HEK293 (cell line): ENCODE measurements around the gene SPPL2B.

Experiments
- SP2 ChIP-seq: fragments of 450-650 bp; formaldehyde crosslinking; IDR thresholded peaks from 2 replicates; pipeline ENCODE4 v1.5.1; 2016; ENCODE audit warnings: missing biosample characterization, missing genetic modification characterization
- YY1 ChIP-seq: fragments of 450-650 bp; formaldehyde crosslinking; IDR thresholded peaks from 2 replicates; pipeline ENCODE4 v1.5.1; 2018; ENCODE audit warnings: missing biosample characterization, missing genetic modification characterization
- ZNF274 ChIP-seq, 2 experiments: fragments of 200-500 bp in 1 of 2; fragments of 450-650 bp in 1 of 2; sonication (Bioruptor generic) in 1 of 2; formaldehyde crosslinking in 1 of 2; IDR thresholded peaks; 2 replicates each; pipeline versions ENCODE4 v1.5.1 to v1.6.1; 2014 to 2016; ENCODE audit warnings: borderline replicate concordance in 1 of 2, inconsistent platforms in 1 of 2, low read length in 1 of 2, missing biosample characterization in 1 of 2, missing genetic modification characterization in 1 of 2
- ZNF404 ChIP-seq: fragments of 450-650 bp; formaldehyde crosslinking; IDR thresholded peaks from 2 replicates; pipeline ENCODE4 v1.5.1; 2017; ENCODE audit warnings: missing biosample characterization, missing genetic modification characterization
- ZNF416 ChIP-seq: fragments of 450-650 bp; formaldehyde crosslinking; IDR thresholded peaks from 2 replicates; pipeline ENCODE4 v1.5.1; 2016; ENCODE audit warnings: missing biosample characterization, missing genetic modification characterization
- ZNF558 ChIP-seq: fragments of 450-650 bp; formaldehyde crosslinking; IDR thresholded peaks from 2 replicates; pipeline ENCODE4 v1.5.1; 2016; ENCODE audit warnings: missing biosample characterization, missing genetic modification characterization
- ZNF692 ChIP-seq: fragments of 450-650 bp; formaldehyde crosslinking; IDR thresholded peaks from 2 replicates; pipeline ENCODE4 v1.5.1; 2016; ENCODE audit warnings: missing biosample characterization, missing genetic modification characterization

DNA sequence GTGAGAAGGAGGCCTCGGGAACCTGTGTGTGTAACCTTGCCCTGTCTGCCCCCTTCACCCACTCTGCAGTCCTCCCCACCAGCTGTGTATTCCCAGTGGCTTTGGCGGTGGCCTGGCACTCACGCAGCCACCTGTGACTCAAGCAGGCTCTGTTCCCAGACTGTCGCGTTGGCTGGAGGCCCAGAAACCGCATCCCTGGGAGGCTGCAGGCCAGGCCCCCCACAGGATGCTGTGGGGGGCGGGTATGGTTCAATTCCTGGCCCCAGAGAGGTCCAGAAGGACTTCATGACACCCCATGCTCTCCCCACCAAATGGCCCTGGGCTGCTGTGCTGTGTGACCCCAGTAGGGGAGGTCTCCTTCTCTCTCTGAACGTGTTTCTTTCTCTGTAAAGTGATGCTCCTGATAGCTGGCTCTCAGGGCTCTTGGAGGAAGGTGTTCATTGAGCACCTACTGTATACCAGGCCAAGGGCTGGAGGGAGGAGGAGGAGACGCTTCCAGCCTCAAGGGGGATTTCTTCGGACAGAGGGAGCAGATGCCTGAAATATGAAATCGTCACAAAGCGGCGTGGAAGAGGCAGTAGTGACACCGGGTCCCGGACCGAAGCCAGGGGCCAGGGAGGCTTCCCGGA lies 18.6 kb upstream of the SPPL2B start:
- TF ChIP-seq YY1, result no peak
- no peak for TF ChIP-seq ZNF404 (tag by site-specific recombination)
- no peak for TF ChIP-seq ZNF416 (tag by site-specific recombination)
- TF ChIP-seq SP2 (tag by site-specific recombination), result no peak
- no peak for TF ChIP-seq ZNF558 (tag by site-specific recombination)
- TF ChIP-seq ZNF692 (tag by site-specific recombination), result no peak
- TF ChIP-seq ZNF274 (IDR thresholded peaks at IDR 0.05; ENCODE audit: low read length), result no peak
- TF ChIP-seq ZNF274 (tag by site-specific recombination; IDR thresholded peaks at IDR 0.05; ENCODE audit: borderline replicate concordance), result no peak
